Uterus (tissue), 4 donors: ENCODE data around the gene TMEM204. TPM values are rescaled to one million over a fixed set of nuclear protein-coding genes. Genes with fewer than 3 reads are reported as not detected.

ENCODE experiments used
- DNase-seq, 2 donors: peaks; one replicate each; pipeline ENCODE4 v3.0.0-alpha.2; 2019 to 2020
- H3K27ac ChIP-seq, 2 donors: fragments of 200-600 bp; sonication (generic); 1 replicate in 1 of 2; 2 replicates in 1 of 2; pipeline ENCODE4 v1.5.1; 2016 to 2018
- H3K27me3 ChIP-seq, 2 donors: fragments of 200-600 bp; sonication (generic); one replicate each; pipeline ENCODE4 v1.5.1; 2018 to 2019; ENCODE audit warnings: control low read depth in 1 of 2
- H3K36me3 ChIP-seq, 2 donors: fragments of 200-600 bp; sonication (generic); one replicate each; pipeline ENCODE4 v1.5.1; 2019; ENCODE audit warnings: control low read depth in 1 of 2
- H3K4me1 ChIP-seq, 2 donors: fragments of 200-600 bp; sonication (generic); one replicate each; pipeline ENCODE4 v1.5.1; 2018 to 2019; ENCODE audit warnings: control low read depth in 1 of 2
- H3K4me3 ChIP-seq, 2 donors: fragments of 200-600 bp; sonication (generic); 1 replicate in 1 of 2; 2 replicates in 1 of 2; pipeline ENCODE4 v1.5.1; 2018 to 2019; ENCODE audit warnings: mild to moderate bottlenecking in 1 of 2
- H3K9me3 ChIP-seq, 2 donors: fragments of 200-600 bp; sonication (generic); one replicate each; pipeline ENCODE4 v1.5.1; 2019; ENCODE audit warnings: control low read depth in 1 of 2
- POLR2A ChIP-seq, 2 donors: fragments of 450-650 bp; IDR thresholded peaks; one replicate each; pipeline ENCODE4 v1.6.1; 2016; ENCODE audit warnings: antibody characterized with exemption in 2 of 2, mild to moderate bottlenecking in 1 of 2, moderate library complexity in 1 of 2
- intact Hi-C: fragments of 100-400 bp; cut with DNase I; formaldehyde crosslinking; loops from one replicate; pipeline ENCODE4 v1.15.1; 2023; ENCODE audit warnings: low total_unique reads
- total RNA-seq, 4 donors: library from RNA; depleted of rRNA in 3 of 4; stranded (reverse); fragments of >200 nt in 3 of 4; gene quantifications; one replicate each; pipeline versions ENCODE4 v1.1.0 to v1.2.4, GENCODE V29; 2014 to 2023
- TF ChIP-seq, protein P1 (sequence below), 4 experiments: fragments of 200-600 bp in 2 of 4; fragments of 450-650 bp in 2 of 4; sonication (generic) in 2 of 4; IDR thresholded peaks; one replicate each; pipeline ENCODE4 v1.5.1; 2016 to 2019; ENCODE audit warnings: antibody characterized with exemption in 4 of 4, mild to moderate bottlenecking in 2 of 4, moderate library complexity in 1 of 4
- donor health status: DM: yes; HTN: yes; CAD: no.

Gene TMEM204
- total RNA-seq, 4 donors from 2014 or later: 24.8 to 45.3 (median 39.3) TPM

DNA sequence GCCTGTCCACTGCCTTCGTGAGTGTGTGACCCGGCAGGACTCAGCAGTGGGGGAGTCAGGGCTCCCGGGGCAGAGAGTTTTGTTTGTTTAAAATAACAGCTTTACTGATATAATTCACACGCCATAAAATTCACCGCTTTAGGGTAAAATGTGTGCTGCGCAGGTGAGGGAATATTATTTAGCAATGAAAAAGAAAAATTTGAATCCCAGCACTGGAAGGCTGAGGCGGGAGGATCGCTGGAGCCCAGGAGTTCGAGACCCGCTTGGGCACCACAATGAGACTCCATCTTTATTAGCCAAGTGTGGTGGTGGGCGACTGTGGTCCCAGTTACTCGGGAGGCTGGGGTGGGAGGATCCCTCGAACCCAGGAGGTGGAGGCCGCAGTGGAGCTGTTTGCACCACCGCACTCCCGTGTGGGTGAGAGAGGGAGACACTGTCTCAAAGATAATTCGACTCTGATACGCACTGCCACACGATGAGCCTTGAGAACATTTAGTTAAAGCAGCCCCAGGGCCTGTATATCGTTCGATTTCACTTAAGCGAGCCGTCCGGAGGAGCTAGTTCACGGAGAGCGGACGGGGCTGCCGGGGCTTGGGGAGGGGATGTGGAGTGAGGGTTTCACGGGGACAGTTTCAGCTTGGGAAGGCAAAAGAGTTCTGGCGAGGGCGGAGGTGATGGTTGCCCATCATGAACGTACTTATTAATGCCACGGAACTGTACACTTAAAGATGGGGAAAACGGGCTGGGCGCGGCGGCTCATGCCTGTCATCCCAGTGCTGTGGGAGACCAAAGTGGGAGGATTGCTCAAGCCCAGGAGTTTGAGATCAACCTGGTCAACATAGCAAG, 30.1 kb upstream of the TMEM204 start:
- no peaks in the 10 kb centered on the region for H3K9me3 ChIP-seq
- no peak for TF ChIP-seq POLR2A (IDR thresholded peaks at IDR 0.05)
- TF ChIP-seq, protein P1, sequence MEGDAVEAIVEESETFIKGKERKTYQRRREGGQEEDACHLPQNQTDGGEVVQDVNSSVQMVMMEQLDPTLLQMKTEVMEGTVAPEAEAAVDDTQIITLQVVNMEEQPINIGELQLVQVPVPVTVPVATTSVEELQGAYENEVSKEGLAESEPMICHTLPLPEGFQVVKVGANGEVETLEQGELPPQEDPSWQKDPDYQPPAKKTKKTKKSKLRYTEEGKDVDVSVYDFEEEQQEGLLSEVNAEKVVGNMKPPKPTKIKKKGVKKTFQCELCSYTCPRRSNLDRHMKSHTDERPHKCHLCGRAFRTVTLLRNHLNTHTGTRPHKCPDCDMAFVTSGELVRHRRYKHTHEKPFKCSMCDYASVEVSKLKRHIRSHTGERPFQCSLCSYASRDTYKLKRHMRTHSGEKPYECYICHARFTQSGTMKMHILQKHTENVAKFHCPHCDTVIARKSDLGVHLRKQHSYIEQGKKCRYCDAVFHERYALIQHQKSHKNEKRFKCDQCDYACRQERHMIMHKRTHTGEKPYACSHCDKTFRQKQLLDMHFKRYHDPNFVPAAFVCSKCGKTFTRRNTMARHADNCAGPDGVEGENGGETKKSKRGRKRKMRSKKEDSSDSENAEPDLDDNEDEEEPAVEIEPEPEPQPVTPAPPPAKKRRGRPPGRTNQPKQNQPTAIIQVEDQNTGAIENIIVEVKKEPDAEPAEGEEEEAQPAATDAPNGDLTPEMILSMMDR (IDR thresholded peaks at IDR 0.05): no peak
- no peak overlapping the region for H3K4me3 ChIP-seq
- no peak overlapping the region for H3K27ac ChIP-seq
- DNase-seq: no peak
- intact Hi-C loops: no loop called here
- H3K27me3 ChIP-seq: no peaks in the 10 kb centered on the region
- no peaks in the 10 kb centered on the region for H3K36me3 ChIP-seq
- no peaks in the 10 kb centered on the region for H3K4me1 ChIP-seq

DNA sequence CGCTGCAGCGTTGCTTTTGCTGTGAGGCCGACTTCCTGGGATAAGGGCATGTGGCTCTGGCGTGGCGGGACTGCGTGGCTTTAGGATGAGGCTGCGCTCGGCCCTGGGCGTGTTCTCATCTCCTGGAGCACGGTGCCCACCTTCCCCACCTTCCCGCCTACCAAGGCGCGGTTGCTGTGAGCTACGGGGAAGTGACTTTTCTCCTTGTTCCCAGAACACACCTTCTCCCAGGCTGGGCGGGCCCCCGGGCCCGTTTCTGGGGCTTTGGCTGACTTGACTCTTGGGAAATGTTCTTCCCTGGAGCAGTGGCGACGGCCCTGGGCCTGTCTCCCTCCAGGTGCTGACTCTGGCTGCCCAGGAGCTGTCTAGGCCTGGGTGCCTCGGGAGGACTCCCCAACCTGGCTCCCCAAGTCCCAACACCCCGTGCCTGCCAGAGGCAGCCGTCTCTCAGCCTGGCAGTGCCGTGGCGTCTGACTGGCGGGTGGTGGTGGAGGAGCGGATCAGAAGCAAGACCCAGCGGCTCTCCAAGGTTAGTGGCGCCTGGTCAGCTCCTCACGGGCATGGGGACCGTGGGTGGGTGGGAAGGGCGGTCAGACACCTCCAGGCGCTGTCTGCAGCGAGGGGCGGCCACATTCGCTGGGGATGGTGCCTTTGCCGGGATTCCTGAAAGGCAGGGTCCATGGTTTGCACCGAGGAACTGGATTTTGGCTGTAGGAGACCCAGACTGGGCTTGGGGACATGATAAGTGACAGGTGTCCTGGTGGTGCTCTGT, 28.2 kb upstream of the TMEM204 start:
- Histone ChIP-seq H3K4me1 (no peaks in the 10 kb centered on the region), H3K27ac (no peak overlapping the region), H3K36me3 (no peaks in the 10 kb centered on the region), H3K4me3 (no peak overlapping the region), H3K9me3 (no peaks in the 10 kb centered on the region), H3K27me3 (no peaks in the 10 kb centered on the region)
- intact Hi-C loops: no loop called here
- TF ChIP-seq, protein P1 (IDR thresholded peaks at IDR 0.05): no peak
- TF ChIP-seq POLR2A (IDR thresholded peaks at IDR 0.05): no peak
- no peak for DNase-seq

DNA sequence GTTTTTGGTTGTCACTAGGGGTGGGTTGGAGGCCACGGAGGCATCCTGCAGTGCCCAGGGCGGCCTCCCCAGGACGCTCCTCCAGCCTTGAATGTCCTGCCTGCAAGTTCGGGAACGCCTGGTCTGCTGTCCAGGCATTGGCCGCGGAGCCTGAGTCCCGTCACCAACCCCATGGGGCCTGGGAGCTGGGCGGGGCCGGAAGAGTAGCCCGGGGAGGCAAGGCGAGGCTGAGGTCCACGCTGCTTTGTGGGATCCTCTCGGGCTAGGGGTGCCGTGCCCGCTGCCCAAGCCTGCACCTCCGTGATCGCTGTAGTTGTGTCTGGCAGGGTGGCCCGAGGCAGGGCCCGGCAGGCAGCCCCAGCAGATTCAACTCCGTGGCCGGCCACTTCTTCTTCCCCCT, 27.6 kb upstream of the TMEM204 start:
- intact Hi-C loops: no loop called here
- TF ChIP-seq, protein P1 (IDR thresholded peaks at IDR 0.05): no peak
- no peak for TF ChIP-seq POLR2A (IDR thresholded peaks at IDR 0.05)
- H3K36me3 ChIP-seq: no peaks in the 10 kb centered on the region

DNA sequence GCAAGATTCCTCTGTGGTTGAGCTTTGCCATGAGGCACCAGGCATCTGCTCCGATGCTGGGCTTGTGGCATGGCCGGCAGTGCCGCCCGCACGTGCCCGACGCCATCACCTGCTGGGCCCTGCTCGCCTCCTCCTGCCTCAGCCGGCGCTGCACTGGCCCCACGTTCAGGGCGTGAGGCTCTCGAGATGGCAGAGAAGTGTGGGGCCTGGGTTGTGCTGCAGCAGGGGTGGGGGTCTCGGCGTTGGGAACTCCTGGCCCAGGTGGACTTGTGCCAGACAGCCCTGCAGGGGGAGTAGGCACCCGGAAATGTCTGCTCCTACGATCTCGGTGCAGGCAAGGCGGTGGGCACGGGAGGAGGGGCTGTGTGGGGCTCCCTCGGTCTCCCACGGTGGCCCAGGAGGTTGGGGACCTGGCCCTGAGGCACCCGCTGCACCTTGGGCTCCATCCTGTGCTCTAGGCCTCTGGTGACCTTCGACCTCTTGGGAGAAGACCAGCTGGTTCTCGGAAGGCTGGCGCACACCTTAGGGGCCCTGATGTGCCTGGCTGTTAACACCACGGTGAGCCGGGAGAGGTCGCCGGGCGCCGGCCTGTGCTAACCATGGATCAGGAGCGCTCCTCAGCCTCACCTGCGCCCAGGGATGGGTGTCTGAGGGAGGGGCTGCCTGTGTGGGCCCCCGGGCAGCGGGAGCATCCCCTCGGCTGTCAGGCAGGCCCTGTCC, 26.8 kb upstream of the TMEM204 start:
- intact Hi-C loops: no loop called here
- no peak overlapping the region for H3K27ac ChIP-seq
- TF ChIP-seq POLR2A (IDR thresholded peaks at IDR 0.05): no peak
- TF ChIP-seq, protein P1 (IDR thresholded peaks at IDR 0.05): no peak
- no peak for DNase-seq
- H3K27me3 ChIP-seq: no peaks in the 10 kb centered on the region
- no peaks in the 10 kb centered on the region for H3K36me3 ChIP-seq
- H3K4me1 ChIP-seq: no peaks in the 10 kb centered on the region
- H3K4me3 ChIP-seq: no peak overlapping the region
- no peaks in the 10 kb centered on the region for H3K9me3 ChIP-seq

More for the DNA sequence above, 27.6 kb upstream of the TMEM204 start:
- DNase-seq: no peak
- H3K27me3 ChIP-seq: no peaks in the 10 kb centered on the region
- no peak overlapping the region for H3K27ac ChIP-seq
- H3K4me3 ChIP-seq: no peak overlapping the region
- H3K4me1 ChIP-seq: no peaks in the 10 kb centered on the region
- H3K9me3 ChIP-seq: no peaks in the 10 kb centered on the region
